Hematopoietic multipotent progenitor cell treated with erythropoietin and hydrocortisone succinate and interleukin-3 and kit ligand, for 6 days (in vitro differentiated cells): ENCODE data around the gene RERE.
"Not testable (repeated sequence)": the region's sequence is repeated elsewhere in the genome, so short reads cannot be mapped to it uniquely, and the experiment has no call there.

Experiments used
- DNase-seq: peaks from one replicate; pipeline ENCODE4 v3.0.0-alpha.2; 2015

Gene RERE

GRCh38 chr1:8712413-8713231 lies 104.8 kb downstream of the RERE start:
- DNase-seq, result peak; percentile 68

- DNase-seq, result no peak
Observed at GRCh38 chr1:8711873-8712412, 105.5 kb downstream of the RERE start.

- DNase-seq, result no peak
Observed at GRCh38 chr1:8711151-8711550, 106.3 kb downstream of the RERE start.

- no peak for DNase-seq
Observed at GRCh38 chr1:8708259-8708658, 109.2 kb downstream of the RERE start.

GRCh38 chr1:8706995-8707396 lies 110.4 kb downstream of the RERE start:
- no peak for DNase-seq

- no peak for DNase-seq
Observed at GRCh38 chr1:8706291-8706690, 111.1 kb downstream of the RERE start.

- no peak for DNase-seq
Observed at GRCh38 chr1:8704866-8705506, 112.5 kb downstream of the RERE start.

GRCh38 chr1:8702850-8703810 lies 114.3 kb downstream of the RERE start:
- DNase-seq, result peak; percentile 91

GRCh38 chr1:8702472-8702849 lies 115.0 kb downstream of the RERE start:
- DNase-seq, result peak; percentile 35

- DNase-seq, result peak; percentile 56
Observed at GRCh38 chr1:8701794-8702471, 115.5 kb downstream of the RERE start.

GRCh38 chr1:8699679-8700078 lies 117.8 kb downstream of the RERE start:
- no peak for DNase-seq

- no peak for DNase-seq
Observed at GRCh38 chr1:8698937-8699447, 118.4 kb downstream of the RERE start.

GRCh38 chr1:8698012-8698630 lies 119.3 kb downstream of the RERE start:
- DNase-seq, result no peak

- not testable (repeated sequence) for DNase-seq
Observed at GRCh38 chr1:8695442-8695841, 122.0 kb downstream of the RERE start.

- peak; percentile 56 for DNase-seq
Observed at GRCh38 chr1:8693107-8693506, 124.3 kb downstream of the RERE start.

GRCh38 chr1:8691662-8692061 lies 125.8 kb downstream of the RERE start:
- no peak for DNase-seq

- no peak for DNase-seq
Observed at GRCh38 chr1:8690253-8690525, 127.3 kb downstream of the RERE start.

GRCh38 chr1:8689431-8690252 lies 127.8 kb downstream of the RERE start:
- no peak for DNase-seq

GRCh38 chr1:8687538-8687937 lies 129.9 kb downstream of the RERE start:
- no peak for DNase-seq

GRCh38 chr1:8687039-8687438 lies 130.4 kb downstream of the RERE start:
- no peak for DNase-seq

GRCh38 chr1:8685463-8685862 lies 132.0 kb downstream of the RERE start:
- DNase-seq, result no peak
